Calu3 (cell line): Measurements from ENCODE around the gene PUS1. TPM values are rescaled to one million over a fixed set of nuclear protein-coding genes. Genes with fewer than 3 reads are reported as not detected.

ENCODE experiments used
- BruUV-seq: library from RNA; stranded (reverse); fragments of 400-500 nt; replicated peaks from 2 replicates; lab custom pipeline; 2021; lab: Mats Ljungman, UMichigan
- CTCF ChIA-PET: fragments of 300-600 bp; sonication (Branson Sonifier 250); formaldehyde crosslinking; loops from one replicate; lab custom pipeline; 2022; ENCODE audit warnings: antibody characterized with exemption; lab: Charles Lee
- DNase-seq: peaks from one replicate; pipeline ENCODE4 v3.0.0; 2022
- H3K27ac Mint-ChIP-seq: one replicate; pipeline ENCODE4 v1.8.0; 2022; ENCODE audit warnings: mixed read lengths; ENCODE audit not compliant: unreplicated experiment
- H3K27me3 Mint-ChIP-seq: one replicate; pipeline ENCODE4 v1.8.0; 2022; ENCODE audit warnings: mixed read lengths; ENCODE audit not compliant: unreplicated experiment
- H3K36me3 Mint-ChIP-seq: one replicate; pipeline ENCODE4 v1.8.0; 2022; ENCODE audit warnings: mild to moderate bottlenecking, moderate library complexity, mixed read lengths; ENCODE audit not compliant: insufficient read depth, unreplicated experiment
- H3K4me1 Mint-ChIP-seq: one replicate; pipeline ENCODE4 v1.8.0; 2022; ENCODE audit warnings: mild to moderate bottlenecking, low read depth, mixed read lengths; ENCODE audit not compliant: unreplicated experiment
- H3K4me3 Mint-ChIP-seq: one replicate; pipeline ENCODE4 v1.8.0; 2022; ENCODE audit warnings: mild to moderate bottlenecking, low read depth, moderate library complexity, mixed read lengths; ENCODE audit not compliant: unreplicated experiment
- H3K9me3 Mint-ChIP-seq: one replicate; pipeline ENCODE4 v1.8.0; 2022; ENCODE audit warnings: low read depth, mixed read lengths; ENCODE audit not compliant: unreplicated experiment
- intact Hi-C: fragments of 100-400 bp; cut with micrococcal nuclease; formaldehyde crosslinking; loops from one replicate; pipeline ENCODE4 v1.10.0; 2022; ENCODE audit not compliant: unreplicated experiment
- total RNA-seq: library from RNA; stranded (reverse); gene quantifications from 2 replicates; pipeline ENCODE4 v1.2.3, GENCODE V29; 2022
- TF ChIP-seq, protein P1 (sequence below): fragments of 200-600 bp; IDR thresholded peaks from one replicate; pipeline ENCODE4 v1.8.0; 2022; ENCODE audit warnings: antibody characterized with exemption; ENCODE audit not compliant: unreplicated experiment

PUS1 gene
- total RNA-seq, 1 experiment from 2014 or later = 81.3 TPM

DNA sequence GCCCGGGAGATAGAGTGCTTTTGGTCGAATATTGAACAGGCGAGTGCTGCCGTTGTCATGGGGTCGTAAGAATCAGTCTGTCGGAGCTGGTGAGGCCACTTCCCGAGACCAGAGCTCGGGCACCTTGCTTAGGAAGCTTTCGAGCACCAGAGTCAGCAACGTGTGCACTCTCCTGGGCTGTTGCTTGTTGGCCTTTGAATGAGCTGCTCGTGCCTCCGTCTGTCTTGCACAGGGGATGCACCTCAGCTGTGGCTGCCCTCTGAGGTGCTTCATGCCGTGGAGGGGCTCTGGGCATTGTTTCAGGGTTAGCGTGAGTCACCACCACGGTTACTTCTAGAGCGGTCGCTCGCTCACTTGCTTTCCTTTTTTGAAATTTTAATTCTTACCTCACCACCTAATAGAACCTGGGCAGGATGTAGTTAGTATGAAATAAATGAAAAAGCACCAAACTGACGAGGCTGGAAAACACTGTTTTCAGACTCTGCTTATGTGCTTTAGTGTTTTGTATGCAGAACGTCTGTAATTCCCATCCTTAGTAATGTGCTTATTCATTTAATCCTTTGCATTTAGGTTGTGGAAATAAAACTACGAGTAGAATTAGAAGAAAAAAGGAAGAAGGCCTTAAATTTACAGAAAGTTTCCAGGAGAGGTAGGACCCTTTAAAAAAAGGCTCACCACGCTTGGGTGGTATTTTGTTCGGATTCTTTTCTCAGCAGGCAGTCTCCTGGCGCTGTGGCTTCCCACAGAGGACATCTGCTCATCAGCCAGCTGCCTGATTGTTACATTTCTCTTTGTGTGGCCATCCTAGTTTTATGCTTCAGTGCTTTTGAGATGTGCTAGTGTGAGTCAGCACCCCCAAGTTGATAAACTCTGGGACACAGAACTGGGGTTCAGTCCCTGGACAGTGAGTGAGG lies 61.2 kb downstream of the PUS1 start:
- no TSS peak for BruUV-seq
- Mint-ChIP-seq H3K36me3 (peaks cover 40% of the 10 kb centered on the region), H3K9me3 (no peaks in the 10 kb centered on the region), H3K27me3 (no peaks in the 10 kb centered on the region), H3K27ac (no peak overlapping the region), H3K4me1 (no peaks in the 10 kb centered on the region), H3K4me3 (no peak overlapping the region)
- CTCF ChIA-PET = interaction anchor here (0.8 kb wide), 1 partner anchor 130 kb away, joined by 4 read pairs; no protein-coding TSS in a partner anchor
- no peak for DNase-seq
- TF ChIP-seq, protein P1, sequence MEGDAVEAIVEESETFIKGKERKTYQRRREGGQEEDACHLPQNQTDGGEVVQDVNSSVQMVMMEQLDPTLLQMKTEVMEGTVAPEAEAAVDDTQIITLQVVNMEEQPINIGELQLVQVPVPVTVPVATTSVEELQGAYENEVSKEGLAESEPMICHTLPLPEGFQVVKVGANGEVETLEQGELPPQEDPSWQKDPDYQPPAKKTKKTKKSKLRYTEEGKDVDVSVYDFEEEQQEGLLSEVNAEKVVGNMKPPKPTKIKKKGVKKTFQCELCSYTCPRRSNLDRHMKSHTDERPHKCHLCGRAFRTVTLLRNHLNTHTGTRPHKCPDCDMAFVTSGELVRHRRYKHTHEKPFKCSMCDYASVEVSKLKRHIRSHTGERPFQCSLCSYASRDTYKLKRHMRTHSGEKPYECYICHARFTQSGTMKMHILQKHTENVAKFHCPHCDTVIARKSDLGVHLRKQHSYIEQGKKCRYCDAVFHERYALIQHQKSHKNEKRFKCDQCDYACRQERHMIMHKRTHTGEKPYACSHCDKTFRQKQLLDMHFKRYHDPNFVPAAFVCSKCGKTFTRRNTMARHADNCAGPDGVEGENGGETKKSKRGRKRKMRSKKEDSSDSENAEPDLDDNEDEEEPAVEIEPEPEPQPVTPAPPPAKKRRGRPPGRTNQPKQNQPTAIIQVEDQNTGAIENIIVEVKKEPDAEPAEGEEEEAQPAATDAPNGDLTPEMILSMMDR = no peak
- intact Hi-C loops = no loop called here

DNA sequence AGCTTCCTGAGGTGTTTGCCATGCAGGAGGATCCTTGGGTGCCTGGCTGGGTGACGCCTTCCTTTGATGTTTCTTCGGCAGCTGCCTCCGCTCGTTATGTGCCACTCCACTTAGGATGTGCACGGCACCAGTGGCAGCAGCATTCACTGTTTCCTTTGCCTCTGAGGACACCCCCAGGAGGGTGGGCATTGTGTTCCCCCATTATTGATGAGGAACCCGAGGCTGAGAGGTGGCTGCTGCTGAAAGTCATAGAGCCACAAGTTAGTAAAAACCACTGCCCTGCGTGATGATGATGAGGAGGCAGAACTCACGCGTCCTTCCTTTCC lies 61.9 kb downstream of the PUS1 start:
- no peaks in the 10 kb centered on the region for H3K27me3 Mint-ChIP-seq
- no TSS peak for BruUV-seq
- CTCF ChIA-PET = no interaction called here
- no peaks in the 10 kb centered on the region for H3K4me1 Mint-ChIP-seq
- TF ChIP-seq, protein P1 = no peak
- no peaks in the 10 kb centered on the region for H3K9me3 Mint-ChIP-seq
- DNase-seq = no peak
- intact Hi-C loops = no loop called here
- no peak overlapping the region for H3K4me3 Mint-ChIP-seq
- H3K36me3 Mint-ChIP-seq = peaks cover 40% of the 10 kb centered on the region
- H3K27ac Mint-ChIP-seq = no peak overlapping the region

DNA sequence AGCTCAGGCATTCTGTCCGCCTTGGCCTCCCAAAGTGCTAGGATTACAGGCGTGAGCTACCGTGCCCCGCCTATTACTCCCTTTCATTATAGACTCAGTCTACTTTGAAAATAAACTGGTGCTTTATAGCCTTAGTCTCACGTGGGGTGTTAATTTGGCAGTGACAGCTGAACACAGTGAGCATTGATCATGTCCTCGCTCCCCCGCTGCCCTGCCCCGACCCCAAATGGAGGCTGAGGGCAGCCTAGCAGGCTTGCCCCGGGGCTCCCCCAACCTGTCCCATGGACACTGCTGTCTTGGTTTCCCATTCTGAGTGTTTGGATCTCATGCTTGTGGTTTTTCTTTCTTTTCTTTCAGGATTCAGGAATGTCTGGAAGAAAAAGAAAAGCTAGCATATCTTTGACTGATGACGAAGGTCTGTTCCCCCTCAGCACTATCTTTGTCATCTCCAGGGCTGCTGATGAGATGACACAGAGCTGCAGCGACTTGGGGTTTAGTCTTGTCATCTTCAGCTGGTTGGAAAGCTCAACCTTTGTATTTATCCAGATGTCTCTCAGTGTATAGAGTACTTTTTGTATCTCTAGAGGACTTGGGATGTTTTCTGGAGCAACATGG lies 62.8 kb downstream of the PUS1 start:
- no TSS peak for BruUV-seq
- Mint-ChIP-seq H3K27ac (no peak overlapping the region), H3K9me3 (no peaks in the 10 kb centered on the region), H3K4me1 (no peaks in the 10 kb centered on the region), H3K4me3 (no peak overlapping the region), H3K36me3 (peaks cover 30% of the 10 kb centered on the region), H3K27me3 (no peaks in the 10 kb centered on the region)
- intact Hi-C loops = no loop called here
- TF ChIP-seq, protein P1 = no peak
- CTCF ChIA-PET = interaction anchor here (0.7 kb wide), 1 partner anchor 141 kb away, joined by 4 read pairs; no protein-coding TSS in a partner anchor
- no peak for DNase-seq

DNA sequence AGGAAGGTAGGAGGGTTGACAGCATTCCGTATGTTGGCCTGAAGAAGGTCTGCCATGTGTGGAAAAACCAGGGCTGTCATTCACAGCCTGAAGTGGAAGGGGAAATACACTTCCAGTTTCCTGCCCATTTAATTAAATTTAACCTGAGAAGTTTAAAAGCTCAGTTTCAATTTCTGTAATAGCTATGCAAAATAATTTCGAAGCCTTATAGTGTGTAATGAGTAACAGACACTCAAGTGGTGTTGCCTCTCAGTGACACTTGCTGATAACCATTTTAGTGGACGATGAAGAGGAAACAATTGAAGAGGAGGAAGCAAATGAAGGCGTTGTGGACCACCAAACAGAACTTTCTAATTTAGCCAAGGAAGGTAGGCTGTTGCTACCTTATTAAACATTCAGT lies 65.5 kb downstream of the PUS1 start:
- TF ChIP-seq, protein P1 = no peak
- no peaks in the 10 kb centered on the region for H3K4me1 Mint-ChIP-seq
- no peak overlapping the region for H3K4me3 Mint-ChIP-seq
- no peaks in the 10 kb centered on the region for H3K27me3 Mint-ChIP-seq
- H3K27ac Mint-ChIP-seq = no peak overlapping the region
- H3K9me3 Mint-ChIP-seq = no peaks in the 10 kb centered on the region
- DNase-seq = no peak
- intact Hi-C loops = no loop called here
- CTCF ChIA-PET = interaction anchor here (0.5 kb wide), 1 partner anchor 17 kb away, joined by 3 read pairs; no protein-coding TSS in a partner anchor
- BruUV-seq = no TSS peak
- H3K36me3 Mint-ChIP-seq = peaks cover 15% of the 10 kb centered on the region

Other genes with a start within 250 kb of the PUS1 start
- gene SFSWAP, start 218.2 kb upstream of the PUS1 start, total RNA-seq = 68.4 and 74.2 TPM in 2 replicates
- 0.61 and 1.4 TPM in 2 replicates for gene MMP17, start 100.9 kb upstream of the PUS1 start, total RNA-seq
- gene ULK1, start 34.7 kb upstream of the PUS1 start, total RNA-seq = 48.7 and 48.9 TPM in 2 replicates
- 84.4 and 88.7 TPM in 2 replicates for gene EP400, start 20.7 kb downstream of the PUS1 start, total RNA-seq
- 46.3 and 48.0 TPM in 2 replicates for gene DDX51, start 215.0 kb downstream of the PUS1 start, total RNA-seq
- 62.5 and 67.3 TPM in 2 replicates for gene NOC4L, start 215.2 kb downstream of the PUS1 start, total RNA-seq